ENCODE results near the gene CLTRN.

DNA sequence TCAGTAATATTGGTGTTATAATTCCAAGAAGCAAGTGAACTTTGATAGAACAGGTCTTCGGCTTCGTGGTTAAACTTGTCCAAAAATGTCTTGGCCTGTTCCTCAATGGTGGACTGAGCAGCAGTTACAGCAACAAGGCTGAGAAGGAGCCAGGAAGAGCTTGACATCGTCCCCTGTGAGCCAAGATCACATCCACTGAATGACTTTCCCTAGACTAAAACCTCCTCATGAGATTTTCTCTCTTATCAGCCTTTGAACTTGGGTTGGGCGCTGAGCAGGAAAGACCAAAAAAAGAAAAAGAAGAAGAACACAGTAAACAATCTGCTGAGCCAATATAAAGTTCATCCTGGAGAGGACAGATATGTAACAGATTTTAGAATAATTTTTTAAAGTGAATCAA lies 63.9 kb downstream of the CLTRN start, which contains the start of gene ACE2:
- TF ChIP-seq EZH2 (optimal IDR thresholded peaks at IDR 0.05; ENCODE audit: low read depth, low read length) (no peak), CTCF (IDR thresholded peaks at IDR 0.05; ENCODE audit: low read length) (no peak), EZH2phosphoT487 (IDR thresholded peaks at IDR 0.05; ENCODE audit: low read length) (no peak)

All from MM.1S (cell line).